Brain microvascular endothelial cell (primary cell): ENCODE measurements around the gene SMIM17.

ENCODE experiments used
- DNase-seq: peaks from one replicate; pipeline ENCODE4 v3.0.0-alpha.2; 2020
- H3K27ac ChIP-seq: fragments of 250-450 bp; sonication (Bioruptor Pico); 2 replicates; pipeline ENCODE4 v1.5.1; 2020; ENCODE audit warnings: mild to moderate bottlenecking, moderate library complexity
- H3K27me3 ChIP-seq: fragments of 250-450 bp; sonication (Bioruptor Pico); replicated peaks from 2 replicates; pipeline ENCODE4 v1.5.1; 2020; ENCODE audit warnings: mild to moderate bottlenecking
- H3K36me3 ChIP-seq: fragments of 250-450 bp; sonication (Bioruptor Pico); replicated peaks from 2 replicates; pipeline ENCODE4 v1.5.1; 2020; ENCODE audit warnings: mild to moderate bottlenecking
- H3K4me3 ChIP-seq: 2 replicates; pipeline ENCODE4 v1.5.1; 2011; ENCODE audit warnings: low read depth, mild to moderate bottlenecking, control low read depth, low read length, moderate library complexity
- in situ Hi-C: cut with HindIII; loops from 2 replicates; pipeline ENCODE4 v1.10.0; 2017; ENCODE audit warnings: low sequenced_read_pairs, low pct_ligation_motif_present
- TF ChIP-seq, protein P1 (sequence below): IDR thresholded peaks from 2 replicates; pipeline ENCODE4 v1.5.1; 2011; ENCODE audit warnings: low read depth, mild to moderate bottlenecking, moderate library complexity, low read length, control low read depth, inconsistent platforms; ENCODE audit errors: missing control alignments

SMIM17 gene

DNA sequence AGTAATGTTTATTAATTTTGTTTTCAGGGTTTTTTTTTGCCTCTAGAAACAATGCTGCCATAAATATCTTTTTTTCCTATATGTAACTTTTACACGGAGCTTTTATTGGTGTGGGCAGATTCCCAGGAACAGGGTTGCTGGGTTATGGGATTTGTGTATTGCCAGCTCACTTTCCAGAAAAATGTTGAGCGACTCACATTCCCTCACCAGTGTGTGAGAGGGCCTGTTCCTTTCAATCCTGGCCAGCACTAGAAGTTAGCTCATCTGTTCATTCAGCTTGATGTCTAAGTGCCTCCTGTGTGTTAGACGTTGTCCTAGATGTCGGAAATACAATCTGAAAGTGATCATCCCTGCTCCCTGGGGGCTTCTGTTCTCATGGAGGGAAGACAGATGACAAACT is 45.3 kb upstream of the SMIM17 start:
- H3K27me3 ChIP-seq, result no peaks in the 10 kb centered on the region
- in situ Hi-C loops, result no loop called here
- DNase-seq, result peak; percentile 6
- TF ChIP-seq, protein P1, sequence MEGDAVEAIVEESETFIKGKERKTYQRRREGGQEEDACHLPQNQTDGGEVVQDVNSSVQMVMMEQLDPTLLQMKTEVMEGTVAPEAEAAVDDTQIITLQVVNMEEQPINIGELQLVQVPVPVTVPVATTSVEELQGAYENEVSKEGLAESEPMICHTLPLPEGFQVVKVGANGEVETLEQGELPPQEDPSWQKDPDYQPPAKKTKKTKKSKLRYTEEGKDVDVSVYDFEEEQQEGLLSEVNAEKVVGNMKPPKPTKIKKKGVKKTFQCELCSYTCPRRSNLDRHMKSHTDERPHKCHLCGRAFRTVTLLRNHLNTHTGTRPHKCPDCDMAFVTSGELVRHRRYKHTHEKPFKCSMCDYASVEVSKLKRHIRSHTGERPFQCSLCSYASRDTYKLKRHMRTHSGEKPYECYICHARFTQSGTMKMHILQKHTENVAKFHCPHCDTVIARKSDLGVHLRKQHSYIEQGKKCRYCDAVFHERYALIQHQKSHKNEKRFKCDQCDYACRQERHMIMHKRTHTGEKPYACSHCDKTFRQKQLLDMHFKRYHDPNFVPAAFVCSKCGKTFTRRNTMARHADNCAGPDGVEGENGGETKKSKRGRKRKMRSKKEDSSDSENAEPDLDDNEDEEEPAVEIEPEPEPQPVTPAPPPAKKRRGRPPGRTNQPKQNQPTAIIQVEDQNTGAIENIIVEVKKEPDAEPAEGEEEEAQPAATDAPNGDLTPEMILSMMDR, result no peak
- H3K36me3 ChIP-seq, result peaks cover 3% of the 10 kb centered on the region
- H3K4me3 ChIP-seq, result no peak overlapping the region
- no peak overlapping the region for H3K27ac ChIP-seq

DNA sequence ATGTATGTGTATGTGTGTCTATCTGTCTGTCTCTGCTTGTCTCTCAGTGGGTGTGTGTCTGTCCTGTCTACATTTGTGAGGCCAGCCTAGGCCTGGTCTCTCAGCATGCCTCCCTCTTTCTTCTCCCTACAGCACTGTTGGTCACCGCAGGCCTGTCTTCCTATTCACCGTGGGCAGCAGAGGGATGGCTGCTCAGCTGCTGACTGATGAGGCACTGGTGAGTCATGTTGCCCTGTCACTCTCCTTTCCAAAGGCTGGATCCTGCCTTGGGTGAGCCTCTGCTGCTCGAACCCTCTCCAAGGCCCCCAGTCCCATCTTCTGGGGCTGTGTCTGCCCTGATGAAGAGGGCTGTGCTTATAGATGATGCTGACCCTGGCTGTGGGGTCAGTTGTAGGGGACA is 41.6 kb upstream of the SMIM17 start:
- Histone ChIP-seq H3K27me3 (no peaks in the 10 kb centered on the region), H3K36me3 (peaks cover 3% of the 10 kb centered on the region), H3K4me3 (no peak overlapping the region), H3K27ac (no peak overlapping the region)
- in situ Hi-C loops, result no loop called here
- TF ChIP-seq, protein P1, result no peak
- DNase-seq, result peak; percentile 29

DNA sequence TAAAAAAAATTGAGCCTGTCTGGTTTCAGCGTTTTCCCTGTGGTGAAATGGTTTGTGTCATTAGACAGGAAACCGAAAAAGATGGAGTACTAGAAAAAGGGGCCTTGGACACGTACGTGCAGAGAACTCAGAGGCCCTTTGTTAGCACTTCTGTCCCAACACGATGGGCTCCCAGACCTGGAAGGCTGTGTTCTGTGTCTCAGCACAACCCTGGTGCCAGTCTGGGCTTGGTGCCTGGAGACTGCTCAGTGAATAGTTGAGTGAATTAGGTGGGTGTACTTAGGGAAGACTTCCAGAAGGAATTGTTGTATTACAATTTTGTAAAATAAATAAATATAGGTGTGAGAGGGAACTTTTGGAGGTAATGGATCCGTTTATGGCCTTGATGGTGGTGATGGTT is 39.1 kb upstream of the SMIM17 start:
- in situ Hi-C loops, result no loop called here
- TF ChIP-seq, protein P1, result no peak
- H3K36me3 ChIP-seq, result peaks cover 3% of the 10 kb centered on the region

DNA sequence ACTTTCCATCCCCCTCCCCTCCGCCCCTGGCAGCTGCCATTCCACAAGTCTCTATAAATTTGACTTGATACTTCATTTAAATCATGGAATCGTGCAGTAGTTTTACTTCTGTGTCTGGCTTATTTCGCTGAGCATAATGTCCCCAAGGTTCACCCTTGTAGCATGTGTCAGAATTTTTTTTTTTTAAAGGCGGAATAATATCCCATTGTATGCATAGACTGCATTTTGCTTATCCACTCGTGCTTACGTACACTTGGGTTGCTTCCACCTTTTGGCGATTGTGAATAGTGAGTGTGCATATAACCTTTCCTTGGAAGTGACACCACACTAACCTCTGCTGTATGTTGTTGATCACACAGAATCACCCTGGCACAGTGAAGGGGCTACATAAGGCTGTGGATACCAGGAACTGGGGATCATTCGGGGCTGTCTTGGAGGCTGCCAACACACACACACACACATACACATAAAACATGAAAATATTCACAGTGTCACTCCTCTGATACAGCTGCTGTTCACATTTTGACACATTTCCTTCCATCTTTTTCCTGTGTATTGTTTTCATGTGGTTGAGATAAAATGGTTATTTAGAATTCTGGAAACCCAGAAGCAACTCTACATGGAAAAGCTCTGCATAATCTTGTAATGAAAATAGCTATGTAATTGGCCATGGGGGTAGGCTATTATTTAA is 34.5 kb upstream of the SMIM17 start:
- in situ Hi-C loops, result no loop called here

More for the DNA sequence above, 39.1 kb upstream of the SMIM17 start:
- no peak overlapping the region for H3K4me3 ChIP-seq
- DNase-seq, result no peak
- H3K27me3 ChIP-seq, result no peaks in the 10 kb centered on the region
- H3K27ac ChIP-seq, result no peak overlapping the region

DNA sequence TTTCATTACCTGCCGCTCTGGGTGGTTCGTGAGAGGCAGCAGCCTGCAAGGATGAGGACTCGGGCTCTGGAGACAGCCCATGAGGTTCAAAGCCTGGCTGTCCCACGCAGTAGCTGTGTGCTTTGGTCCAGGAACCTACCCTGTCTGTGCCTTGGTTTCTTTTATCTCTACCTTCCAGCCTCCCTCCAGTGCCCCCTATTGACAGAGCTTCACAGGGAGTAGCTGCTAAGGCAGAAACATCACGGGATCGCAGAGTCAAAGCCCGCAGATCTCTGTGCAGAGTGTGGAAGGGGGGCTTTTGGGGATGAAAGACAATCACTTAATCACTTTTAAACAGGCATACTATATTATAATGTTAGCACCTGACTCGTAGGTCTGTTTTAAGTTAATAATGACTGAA is 31.7 kb upstream of the SMIM17 start:
- H3K27ac ChIP-seq, result no peak overlapping the region
- H3K27me3 ChIP-seq, result no peaks in the 10 kb centered on the region
- no peak for DNase-seq
- H3K4me3 ChIP-seq, result no peak overlapping the region
- TF ChIP-seq, protein P1, result no peak
- H3K36me3 ChIP-seq, result no peaks in the 10 kb centered on the region
- in situ Hi-C loops, result no loop called here

More for the DNA sequence above, 34.5 kb upstream of the SMIM17 start:
- no peak overlapping the region for H3K27ac ChIP-seq
- H3K27me3 ChIP-seq, result no peaks in the 10 kb centered on the region
- no peak overlapping the region for H3K4me3 ChIP-seq
- H3K36me3 ChIP-seq, result no peaks in the 10 kb centered on the region
- DNase-seq, result no peak
- TF ChIP-seq, protein P1, result no peak

- in situ Hi-C loops, result no loop called here
- DNase-seq, result no peak
- TF ChIP-seq, protein P1, result no peak
- H3K27ac ChIP-seq, result no peak overlapping the region
- H3K27me3 ChIP-seq, result no peaks in the 10 kb centered on the region
- H3K36me3 ChIP-seq, result no peaks in the 10 kb centered on the region
- no peak overlapping the region for H3K4me3 ChIP-seq
Measured at GRCh38 chr19:56612737-56613136, 30.2 kb upstream of the SMIM17 start.
